Activated T-cell treated with anti-CD3 and anti-CD28 coated beads for 1 hour (primary cell): ENCODE measurements around the gene IGFALS.

Source experiments
- DNase-seq: peaks from one replicate; pipeline ENCODE4 v3.0.0-alpha.2; 2020; ENCODE audit warnings: low read depth

Gene IGFALS

GRCh38 chr16:1776991-1777374 lies 16.5 kb downstream of the IGFALS start:
- no peak for DNase-seq

DNA sequence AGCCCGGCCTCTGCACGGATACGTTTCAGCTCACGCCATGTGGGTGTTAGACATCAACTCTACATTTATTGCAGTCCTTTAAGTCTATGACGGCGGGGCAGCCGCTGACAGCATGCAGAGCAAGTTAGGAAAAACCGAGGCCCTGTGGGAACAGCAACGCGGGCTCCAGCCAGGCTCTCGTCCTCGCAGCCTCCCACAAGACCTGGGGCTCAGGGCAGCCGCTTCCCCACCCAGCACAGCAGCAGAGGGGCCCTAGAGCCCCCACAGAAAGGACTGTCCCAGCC lies 16.9 kb downstream of the IGFALS start:
- no peak for DNase-seq

DNA sequence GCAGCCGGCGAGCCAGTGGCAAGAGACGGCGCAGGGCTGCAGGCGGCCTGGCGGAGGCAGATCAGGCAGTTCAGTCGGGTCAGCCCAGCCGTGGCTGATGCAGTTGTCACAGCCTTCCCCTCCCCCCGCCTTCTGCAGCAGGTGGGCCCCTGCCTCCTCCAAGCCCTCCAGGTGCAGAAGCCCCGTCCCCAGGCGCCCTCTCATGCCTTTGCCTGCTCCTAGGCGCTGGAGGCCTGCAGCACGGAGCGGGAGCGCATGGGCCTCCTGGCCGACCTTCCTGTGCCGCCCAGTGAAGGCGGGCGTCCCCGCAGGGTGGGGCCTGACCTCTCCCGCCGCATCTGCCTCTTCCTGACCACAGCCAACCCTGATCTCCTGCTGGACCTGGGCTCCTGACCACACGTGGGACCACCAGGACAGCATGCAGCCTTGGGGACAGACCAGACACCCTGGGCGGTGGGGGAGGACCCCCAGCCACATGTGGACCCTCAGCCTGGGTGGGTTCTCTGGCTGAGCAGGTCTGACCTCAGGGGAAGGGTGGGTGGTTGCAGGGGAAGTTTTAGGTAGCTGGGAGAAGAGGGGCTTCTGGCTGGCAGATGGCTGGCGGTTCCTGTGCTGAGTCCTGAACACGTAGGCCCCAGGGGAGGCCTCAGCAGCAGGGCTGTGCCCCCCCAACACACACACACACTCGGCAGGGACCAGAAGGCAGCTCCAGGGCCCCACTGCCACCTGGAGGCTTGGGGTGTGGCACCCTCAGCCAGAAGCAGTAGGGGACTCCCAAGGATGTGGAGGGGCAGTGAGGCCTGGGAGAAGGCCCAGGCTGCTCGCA lies 17.4 kb downstream of the IGFALS start:
- no peak for DNase-seq

DNA sequence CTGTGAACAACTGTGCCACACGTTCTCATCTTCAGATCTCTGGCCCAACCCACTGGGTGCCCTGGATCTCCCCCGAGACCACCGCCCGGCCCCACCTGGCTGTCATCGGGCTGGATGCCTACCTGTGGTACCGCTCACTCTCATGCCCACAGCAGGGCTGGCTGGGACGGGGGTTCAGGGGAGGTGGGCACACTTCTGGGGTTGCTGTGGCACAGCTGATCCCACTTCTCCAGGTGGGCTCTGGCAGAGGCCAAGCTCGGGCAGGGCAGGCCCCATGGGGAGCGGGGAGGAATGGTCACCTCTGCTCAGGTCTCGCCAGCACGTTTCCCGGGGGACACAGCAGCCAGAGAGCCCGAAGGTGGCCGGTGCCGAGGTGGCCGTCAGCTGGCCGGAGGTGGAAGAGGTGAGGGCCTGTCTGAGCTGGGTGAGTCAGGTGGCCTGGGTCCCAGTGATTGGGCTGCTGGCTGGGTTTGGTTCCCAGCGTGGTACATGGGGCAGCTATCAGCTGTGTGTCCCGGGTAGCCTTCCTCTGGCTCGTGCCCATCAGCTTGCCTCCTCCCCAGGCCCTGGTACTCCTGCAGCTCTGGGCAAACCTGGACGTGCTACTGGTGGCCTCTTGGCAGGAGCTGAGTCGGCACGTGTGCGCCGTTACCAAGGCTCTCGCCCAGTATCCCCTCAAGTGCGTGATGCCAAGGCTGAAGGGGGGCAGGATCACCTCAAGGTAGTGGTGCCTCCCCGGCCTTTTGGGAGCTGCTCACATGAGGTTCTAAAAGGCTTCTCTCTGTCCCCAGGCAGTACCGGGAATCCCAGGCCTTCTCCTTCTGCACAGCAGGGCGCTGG lies 18.3 kb downstream of the IGFALS start:
- DNase-seq: no peak

DNA sequence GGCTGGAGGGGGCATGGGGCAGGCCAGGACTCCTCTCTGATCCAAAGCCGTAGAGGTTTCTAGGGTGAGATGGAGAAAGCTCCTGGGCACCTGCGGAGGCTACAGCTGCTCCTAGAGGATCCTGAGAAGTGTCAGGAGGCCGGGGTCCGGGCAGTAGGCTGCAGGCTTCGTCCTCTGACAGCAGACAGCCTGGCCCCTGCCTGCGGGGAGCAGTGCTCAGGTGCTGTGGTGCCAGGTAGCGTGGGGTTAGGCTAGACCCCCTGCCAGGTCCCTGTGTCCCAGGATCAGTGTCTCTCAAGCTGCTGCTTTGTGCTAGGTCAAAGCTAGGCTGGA lies 19.1 kb downstream of the IGFALS start:
- DNase-seq: no peak

DNA sequence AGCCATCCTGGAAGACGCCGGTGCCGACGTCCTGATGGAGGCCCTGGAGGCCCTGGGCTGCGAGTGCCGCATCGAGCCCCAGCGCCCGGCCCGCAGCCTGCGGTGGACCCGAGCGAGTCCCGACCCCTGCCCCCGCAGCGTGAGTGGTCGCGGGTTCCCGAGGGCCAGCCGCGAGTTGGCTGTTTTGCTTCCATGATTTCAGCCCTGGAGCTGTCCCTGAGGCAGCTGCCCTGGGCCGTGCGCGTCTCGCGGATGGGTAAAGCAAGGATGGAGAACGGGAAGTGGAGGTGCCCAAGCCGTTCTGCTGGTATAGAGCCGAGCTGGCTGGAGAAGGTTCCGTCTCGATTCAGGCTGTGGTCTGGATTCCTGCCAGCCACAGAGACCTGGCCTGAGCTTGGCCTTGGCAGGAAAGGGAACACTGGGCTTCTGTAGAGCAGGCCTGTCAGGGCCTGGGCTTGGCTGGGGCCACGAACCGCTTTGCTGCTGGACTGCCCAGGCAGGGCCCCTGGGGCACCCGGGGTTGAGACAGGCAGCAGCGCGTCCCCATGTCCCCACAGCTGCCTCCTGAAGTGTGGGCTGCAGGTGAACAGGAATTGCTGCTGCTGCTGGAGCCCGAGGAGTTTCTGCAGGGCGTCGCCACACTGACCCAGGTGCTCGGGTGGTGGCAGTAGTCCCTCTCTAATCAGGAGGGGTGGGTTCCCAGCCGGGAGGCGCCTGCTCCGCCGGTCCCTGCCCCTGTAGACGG lies 19.6 kb downstream of the IGFALS start:
- DNase-seq: no peak

DNA sequence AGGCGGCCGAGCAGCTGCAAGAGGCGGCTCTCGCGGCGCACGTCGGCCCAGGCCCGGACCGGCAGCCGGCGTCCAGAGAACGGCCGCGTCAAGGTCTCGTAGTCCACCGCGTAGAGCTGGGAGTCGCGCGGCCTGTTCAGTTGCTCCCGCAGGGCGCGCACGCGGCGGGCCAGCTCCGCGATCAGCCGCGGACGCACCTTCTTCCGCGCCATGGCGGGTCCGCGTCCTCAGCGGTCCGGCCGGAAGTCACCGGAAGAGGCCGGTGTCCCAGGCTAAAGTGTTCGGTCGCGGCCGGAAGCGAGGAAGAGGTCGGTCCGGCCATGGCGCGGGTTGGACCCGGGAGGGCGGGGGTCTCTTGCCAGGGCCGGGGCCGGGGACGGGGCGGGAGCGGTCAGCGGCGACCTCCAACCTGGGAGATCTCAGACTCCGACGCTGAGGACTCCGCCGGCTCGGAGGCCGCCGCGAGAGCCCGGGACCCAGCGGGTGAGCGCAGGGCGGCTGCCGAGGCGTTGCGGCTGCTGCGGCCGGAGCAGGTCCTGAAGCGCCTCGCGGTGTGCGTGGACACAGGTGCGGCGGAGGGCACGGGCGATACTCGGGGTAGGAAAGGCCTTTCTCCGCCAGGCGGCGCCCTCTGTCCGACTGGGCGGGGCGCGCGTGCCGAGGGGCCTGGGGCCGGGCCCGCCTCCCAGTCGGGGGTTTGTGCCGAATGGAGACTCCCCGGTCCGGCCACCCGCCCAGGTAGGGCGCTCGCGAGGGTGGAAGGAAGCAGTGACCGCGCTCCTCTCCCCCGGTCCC lies 20.4 kb downstream of the IGFALS start, which contains the start of gene MRPS34:
Gene MRPS34 (minus strand): TSS at position 227 of the 795 bp plus-strand sequence. CDS start 15 bp downstream, at position 212.
- DNase-seq: peak; percentile 71

DNA sequence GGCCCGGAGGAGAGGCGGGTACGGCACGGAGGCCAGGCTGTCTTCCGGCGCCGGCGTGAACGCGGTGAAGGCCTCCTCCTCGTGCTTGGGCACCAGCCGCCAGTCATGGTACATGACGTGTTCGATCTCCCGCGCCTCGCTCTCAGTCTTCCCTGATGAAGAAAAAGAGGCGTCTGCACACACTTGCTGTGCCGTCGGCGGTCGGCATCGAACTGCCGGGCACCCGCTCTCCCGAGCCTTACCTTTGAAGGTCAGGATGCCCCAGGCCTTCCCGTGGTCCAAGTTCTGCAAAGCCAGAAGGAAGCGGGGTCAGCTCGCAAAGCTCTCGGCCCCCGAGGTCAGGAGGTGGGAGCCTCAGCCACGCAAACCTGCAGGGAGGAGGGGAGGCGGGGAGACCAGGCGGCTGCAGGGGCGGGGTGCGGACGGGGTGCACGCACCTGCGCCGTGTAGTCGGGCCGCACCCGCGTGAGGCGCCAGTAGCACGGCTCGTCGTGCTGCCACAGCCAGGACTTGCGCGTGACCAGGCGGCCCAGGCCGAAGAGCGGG lies 21.1 kb downstream of the IGFALS start, which contains the start of gene EME2:
Gene EME2 (plus strand): TSS at position 449 of the 546 bp plus-strand sequence. CDS start 418 bp downstream, outside the sequence.
- DNase-seq: peak; percentile 33

DNA sequence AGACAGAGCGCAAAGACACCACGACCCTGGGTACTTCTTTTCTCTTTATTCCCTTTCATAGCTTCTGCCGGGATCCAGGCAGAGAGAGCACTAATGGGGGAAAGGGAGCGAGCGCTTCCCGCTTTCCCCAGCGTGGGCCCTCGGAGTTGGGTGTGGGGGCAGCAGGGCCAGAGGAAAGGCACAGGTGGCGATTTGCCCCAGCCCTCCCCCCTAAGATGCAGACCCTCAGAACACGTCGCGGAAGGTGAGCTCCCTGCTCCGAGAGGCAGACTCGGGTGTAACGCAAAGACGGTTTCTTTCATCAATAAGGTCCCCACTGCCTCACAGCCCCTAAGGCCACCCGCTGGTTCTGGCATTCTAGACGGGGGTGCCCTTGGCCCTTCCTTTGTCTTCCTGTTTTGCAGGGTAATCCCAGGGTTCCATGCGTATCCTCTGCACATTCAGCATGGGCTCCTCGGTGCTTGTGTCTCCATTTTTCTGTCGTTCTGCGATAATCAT lies 21.6 kb downstream of the IGFALS start:
- DNase-seq: no peak

DNA sequence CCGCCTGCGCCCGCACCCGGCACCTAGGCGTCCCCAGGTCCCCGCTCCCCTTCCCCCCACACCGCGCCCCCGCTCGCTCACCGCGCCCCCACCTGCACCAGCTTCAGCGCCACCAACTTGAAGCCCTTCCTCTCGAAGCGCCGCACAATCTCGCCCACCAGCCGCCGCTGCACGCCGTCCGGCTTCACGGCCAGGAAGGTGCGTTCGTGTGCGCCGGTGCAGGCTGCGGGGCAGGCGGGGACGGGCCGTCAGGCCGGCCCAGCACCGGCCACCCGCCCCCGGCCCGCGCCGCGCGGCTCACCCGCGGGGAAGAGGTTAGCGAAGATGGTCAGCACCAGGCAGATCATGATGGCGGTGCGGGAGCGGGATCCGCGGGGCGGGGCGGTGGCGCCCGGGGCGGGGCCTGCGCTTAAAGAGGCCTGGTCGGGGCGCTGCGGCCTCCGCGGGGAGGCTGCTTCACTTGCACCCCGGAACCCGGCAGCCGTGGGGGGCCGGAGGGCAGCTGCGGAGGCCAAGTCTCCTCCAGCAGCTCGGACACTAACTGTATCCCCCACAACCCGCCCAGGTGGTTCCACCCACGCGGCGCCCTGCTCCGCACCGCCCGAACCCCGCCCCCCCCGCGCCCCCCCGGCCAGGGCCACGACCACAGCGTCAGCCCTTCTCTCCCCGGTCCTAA lies 22.2 kb downstream of the IGFALS start, which contains the start of gene NME3:
Gene NME3 (minus strand): TSS at position 356 of the 676 bp plus-strand sequence. CDS start 9 bp downstream, at position 347.
- DNase-seq: peak; percentile 64

DNA sequence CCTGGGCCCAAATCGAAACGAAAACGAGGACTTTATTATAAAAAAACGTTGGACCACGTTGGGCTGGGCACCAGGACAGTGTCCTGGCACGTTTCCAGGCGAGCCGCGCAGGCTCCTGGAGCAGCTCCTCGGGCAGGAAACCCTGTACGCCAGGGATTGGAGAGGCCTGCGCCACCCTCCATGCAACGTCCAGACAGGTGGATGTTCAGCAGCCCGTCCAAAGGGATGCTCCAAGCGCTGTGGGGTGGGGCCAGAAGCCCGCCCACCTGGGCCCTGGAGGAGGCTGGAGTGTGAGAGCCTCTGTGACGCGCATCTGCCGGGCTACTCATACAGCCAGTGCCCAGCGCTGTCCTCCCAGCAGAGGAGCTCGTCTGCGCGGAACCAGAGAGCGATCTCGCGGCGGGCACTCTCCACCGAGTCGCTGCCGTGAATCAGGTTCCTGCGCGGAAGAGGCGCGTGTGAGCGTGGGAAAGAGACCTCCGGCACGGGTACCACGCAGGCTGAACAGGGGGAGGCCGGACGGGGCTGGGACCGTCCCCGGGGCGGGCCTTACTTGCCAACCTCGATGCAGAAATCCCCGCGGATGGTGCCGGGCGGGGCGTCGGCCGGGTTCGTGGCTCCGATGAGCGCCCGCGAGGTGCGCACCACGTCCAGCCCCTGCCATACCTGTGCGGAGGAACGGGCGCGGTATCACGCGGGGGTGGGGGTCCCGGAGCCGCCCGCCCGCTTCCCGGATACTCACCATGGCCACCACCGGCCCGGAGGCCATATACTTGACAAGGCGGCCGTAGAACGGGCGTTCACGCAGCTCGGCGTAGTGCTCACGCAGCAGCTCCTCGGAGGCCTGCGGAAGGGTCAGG lies 22.9 kb downstream of the IGFALS start:
- peak; percentile 22 for DNase-seq

GRCh38 chr16:1769402-1770300 lies 23.9 kb downstream of the IGFALS start:
- DNase-seq: no peak

DNA sequence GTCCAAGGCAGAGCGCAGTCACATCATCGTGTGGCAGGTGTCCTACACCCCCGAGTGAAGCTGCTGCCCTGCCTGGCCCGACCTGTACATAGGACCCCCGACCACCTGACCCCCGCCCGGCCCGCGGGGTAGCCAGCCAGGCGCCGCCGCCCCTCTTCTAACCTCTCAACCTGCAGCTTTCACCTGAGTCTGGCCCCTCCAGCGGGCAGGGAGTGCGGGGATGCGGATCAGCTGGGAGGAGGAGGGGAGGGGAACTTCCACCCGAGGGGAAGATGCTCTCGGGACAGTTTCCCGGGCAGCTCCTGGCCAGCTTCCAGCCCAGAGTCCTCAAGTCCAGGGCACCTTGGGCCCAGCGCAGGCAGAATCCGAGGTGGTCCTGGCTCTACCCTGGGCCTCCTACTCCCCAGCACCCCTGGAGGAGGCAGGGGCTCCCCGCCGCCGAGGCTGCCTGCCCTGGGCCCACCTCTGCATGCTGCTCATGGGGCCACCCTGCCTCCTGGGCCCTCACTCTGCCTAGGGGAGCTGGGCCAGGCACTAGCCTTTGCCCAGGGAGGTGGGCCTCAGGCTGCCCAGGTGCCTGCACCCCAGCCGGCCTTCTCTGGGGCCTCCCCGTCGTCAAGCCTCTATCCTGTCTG lies 24.6 kb downstream of the IGFALS start:
- no peak for DNase-seq

GRCh38 chr16:1768061-1768766 lies 25.3 kb downstream of the IGFALS start:
- no peak for DNase-seq

DNA sequence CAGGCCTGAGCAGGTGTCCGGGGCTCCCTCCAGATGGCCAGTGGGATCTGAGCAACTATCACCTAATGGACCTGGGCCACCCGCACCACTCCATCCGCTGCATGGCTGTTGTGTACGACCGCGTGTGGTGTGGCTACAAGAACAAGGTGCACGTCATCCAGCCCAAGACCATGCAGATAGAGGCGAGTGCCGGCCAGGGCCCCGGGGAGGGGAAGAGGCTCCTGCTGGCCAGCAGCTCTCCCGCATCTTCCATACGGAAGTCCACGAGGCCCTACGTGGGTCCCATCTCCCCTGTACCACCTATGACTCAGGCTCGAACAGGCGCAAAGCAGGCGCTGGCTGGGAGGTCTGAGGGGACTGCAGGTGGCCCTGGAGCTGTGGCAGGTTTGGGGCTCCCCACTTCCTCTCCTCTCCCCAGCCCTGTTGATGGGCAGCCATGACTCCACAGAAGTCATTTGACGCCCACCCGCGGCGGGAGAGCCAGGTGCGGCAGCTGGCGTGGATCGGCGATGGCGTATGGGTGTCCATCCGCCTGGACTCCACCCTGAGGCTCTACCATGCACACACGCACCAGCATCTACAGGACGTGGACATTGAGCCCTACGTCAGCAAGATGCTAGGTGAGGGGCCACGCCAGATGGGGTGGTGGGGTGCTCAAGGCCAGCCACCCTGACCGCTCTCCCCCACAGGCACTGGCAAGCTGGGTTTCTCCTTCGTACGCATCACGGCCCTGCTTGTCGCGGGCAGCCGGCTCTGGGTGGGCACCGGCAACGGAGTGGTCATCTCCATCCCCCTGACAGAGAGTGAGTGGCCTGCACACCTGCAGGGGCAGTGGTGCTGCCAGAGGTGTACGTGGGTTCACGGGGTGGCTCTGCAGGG lies 26.1 kb downstream of the IGFALS start:
- no peak for DNase-seq

DNA sequence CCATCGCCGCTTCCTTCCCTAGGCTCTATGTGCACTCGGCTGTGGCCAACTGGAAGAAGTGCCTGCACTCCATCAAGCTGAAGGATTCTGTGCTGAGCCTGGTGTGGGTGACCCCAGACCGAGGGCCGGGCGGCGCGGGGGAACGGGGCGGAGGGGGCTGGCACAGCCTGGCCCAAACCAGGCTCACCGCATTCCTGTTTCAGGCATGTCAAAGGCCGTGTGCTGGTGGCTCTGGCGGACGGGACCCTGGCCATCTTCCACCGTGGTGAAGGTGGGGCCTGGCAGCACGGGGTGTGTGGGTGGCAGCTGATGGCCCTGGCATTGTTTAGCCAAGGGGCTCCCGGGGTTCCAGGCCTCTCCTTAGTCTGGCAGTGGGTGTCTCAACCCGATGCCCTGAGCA lies 26.8 kb downstream of the IGFALS start:
- DNase-seq: no peak
